Neural crest cell (in vitro differentiated cells): ENCODE results near the gene PCYT1B. TPM values are rescaled to one million over a fixed set of nuclear protein-coding genes. Genes with fewer than 3 reads are reported as not detected.

ENCODE experiments used
- DNase-seq: peaks from one replicate; pipeline ENCODE4 v3.0.0; 2021; ENCODE audit warnings: low read depth, mixed read lengths, low spot score
- H3K27ac Mint-ChIP-seq: one replicate; pipeline ENCODE4 v1.8.0; 2021; ENCODE audit warnings: mild to moderate bottlenecking, mixed read lengths; ENCODE audit not compliant: unreplicated experiment
- H3K27me3 Mint-ChIP-seq: 2 replicates; pipeline ENCODE4 v1.8.0; 2021; ENCODE audit warnings: low read depth, mild to moderate bottlenecking, mixed read lengths
- H3K36me3 Mint-ChIP-seq: 2 replicates; pipeline ENCODE4 v1.8.0; 2021; ENCODE audit warnings: low read depth, mild to moderate bottlenecking, mixed read lengths
- H3K4me1 Mint-ChIP-seq: 2 replicates; pipeline ENCODE4 v1.8.0; 2021; ENCODE audit warnings: mixed read lengths
- H3K4me3 Mint-ChIP-seq: one replicate; pipeline ENCODE4 v1.8.0; 2021; ENCODE audit warnings: mild to moderate bottlenecking, mixed read lengths
- H3K9me3 Mint-ChIP-seq: 2 replicates; pipeline ENCODE4 v1.8.0; 2021; ENCODE audit warnings: mixed read lengths
- total RNA-seq: library from RNA; stranded (reverse); gene quantifications from 2 replicates; pipeline ENCODE4 v1.2.1, GENCODE V29; 2021
- TF ChIP-seq, protein P1 (sequence below): fragments of 200-600 bp; sonication (generic); conservative IDR thresholded peaks from 2 replicates; pipeline ENCODE4 v1.5.0; 2021; ENCODE audit warnings: antibody characterized with exemption, mild to moderate bottlenecking

PCYT1B gene
- total RNA-seq, 1 donor from 2014 or later: 32.3 TPM

DNA sequence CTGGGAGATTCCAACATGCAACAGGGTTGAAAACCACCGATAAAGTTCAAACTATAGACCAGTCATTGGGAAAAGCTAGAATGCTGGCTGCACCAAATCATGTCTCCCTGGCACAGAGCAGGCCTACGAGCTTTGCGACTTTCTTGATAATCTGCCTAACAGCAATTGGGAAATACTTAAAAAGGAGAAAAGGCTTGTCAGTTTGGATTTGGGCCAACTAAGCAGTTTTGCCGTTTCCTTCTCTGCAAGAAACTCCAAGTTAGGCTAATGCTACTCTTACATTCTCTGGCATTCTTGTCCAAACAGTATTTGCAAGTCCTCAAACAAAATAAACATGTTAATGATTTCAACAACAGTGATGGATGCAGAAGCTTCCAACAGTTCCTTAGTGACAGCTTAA lies 94.1 kb downstream of the PCYT1B start:
- DNase-seq: no peak
- peaks cover 28% of the 10 kb centered on the region for H3K4me1 Mint-ChIP-seq
- H3K9me3 Mint-ChIP-seq: peaks cover 5% of the 10 kb centered on the region
- no peaks in the 10 kb centered on the region for H3K36me3 Mint-ChIP-seq
- TF ChIP-seq, protein P1, sequence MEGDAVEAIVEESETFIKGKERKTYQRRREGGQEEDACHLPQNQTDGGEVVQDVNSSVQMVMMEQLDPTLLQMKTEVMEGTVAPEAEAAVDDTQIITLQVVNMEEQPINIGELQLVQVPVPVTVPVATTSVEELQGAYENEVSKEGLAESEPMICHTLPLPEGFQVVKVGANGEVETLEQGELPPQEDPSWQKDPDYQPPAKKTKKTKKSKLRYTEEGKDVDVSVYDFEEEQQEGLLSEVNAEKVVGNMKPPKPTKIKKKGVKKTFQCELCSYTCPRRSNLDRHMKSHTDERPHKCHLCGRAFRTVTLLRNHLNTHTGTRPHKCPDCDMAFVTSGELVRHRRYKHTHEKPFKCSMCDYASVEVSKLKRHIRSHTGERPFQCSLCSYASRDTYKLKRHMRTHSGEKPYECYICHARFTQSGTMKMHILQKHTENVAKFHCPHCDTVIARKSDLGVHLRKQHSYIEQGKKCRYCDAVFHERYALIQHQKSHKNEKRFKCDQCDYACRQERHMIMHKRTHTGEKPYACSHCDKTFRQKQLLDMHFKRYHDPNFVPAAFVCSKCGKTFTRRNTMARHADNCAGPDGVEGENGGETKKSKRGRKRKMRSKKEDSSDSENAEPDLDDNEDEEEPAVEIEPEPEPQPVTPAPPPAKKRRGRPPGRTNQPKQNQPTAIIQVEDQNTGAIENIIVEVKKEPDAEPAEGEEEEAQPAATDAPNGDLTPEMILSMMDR: no peak
- H3K4me3 Mint-ChIP-seq: no peak overlapping the region
- no peak overlapping the region for H3K27ac Mint-ChIP-seq
- no peaks in the 10 kb centered on the region for H3K27me3 Mint-ChIP-seq

DNA sequence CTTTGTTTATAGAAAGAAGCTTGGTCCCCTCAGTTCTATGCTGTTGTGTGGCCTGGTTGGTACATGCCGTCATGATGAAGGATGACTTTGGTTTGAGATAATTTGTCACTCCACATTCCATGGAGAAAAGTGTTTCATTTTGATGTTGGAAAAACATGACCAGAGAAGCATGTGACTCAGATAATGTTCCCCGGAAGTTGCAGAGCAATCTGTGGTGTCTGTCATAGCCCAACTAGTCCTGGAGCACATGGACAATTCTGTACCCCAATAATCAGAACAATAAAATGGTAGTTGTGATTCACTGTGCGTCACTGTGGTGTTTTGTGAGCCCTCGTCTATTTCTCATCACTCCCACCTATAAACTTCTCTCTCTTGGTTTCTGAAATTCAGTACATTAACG lies 97.0 kb downstream of the PCYT1B start:
- H3K4me1 Mint-ChIP-seq: peaks cover 28% of the 10 kb centered on the region
- no peaks in the 10 kb centered on the region for H3K36me3 Mint-ChIP-seq
- TF ChIP-seq, protein P1: no peak

DNA sequence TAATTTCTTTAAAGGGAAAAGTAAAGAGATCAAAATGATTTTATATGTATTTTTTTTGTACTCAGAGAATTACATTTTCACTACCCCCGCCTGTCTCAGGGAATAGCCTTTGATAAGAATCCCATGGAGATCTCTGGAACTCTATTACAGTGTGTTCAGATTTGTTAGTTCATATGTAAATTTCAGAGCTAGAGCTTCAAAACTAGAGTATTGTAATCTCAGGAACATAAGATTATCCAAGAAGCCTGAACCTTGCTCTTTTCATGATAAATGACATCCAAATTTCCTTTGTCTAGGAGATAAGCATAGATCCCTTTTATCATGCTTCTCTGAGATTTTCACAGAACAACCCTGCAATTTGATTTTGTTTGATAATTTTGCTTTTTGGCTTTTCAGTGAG lies 99.2 kb downstream of the PCYT1B start:
- TF ChIP-seq, protein P1: no peak
- H3K27me3 Mint-ChIP-seq: no peaks in the 10 kb centered on the region
- no peaks in the 10 kb centered on the region for H3K36me3 Mint-ChIP-seq
- no peak overlapping the region for H3K4me3 Mint-ChIP-seq
- DNase-seq: no peak
- no peak overlapping the region for H3K27ac Mint-ChIP-seq
- H3K4me1 Mint-ChIP-seq: peaks cover 19% of the 10 kb centered on the region
- peaks cover 2% of the 10 kb centered on the region for H3K9me3 Mint-ChIP-seq

More for the DNA sequence above, 97.0 kb downstream of the PCYT1B start:
- peaks cover 2% of the 10 kb centered on the region for H3K9me3 Mint-ChIP-seq
- no peak overlapping the region for H3K4me3 Mint-ChIP-seq
- no peak for DNase-seq
- no peaks in the 10 kb centered on the region for H3K27me3 Mint-ChIP-seq
- no peak overlapping the region for H3K27ac Mint-ChIP-seq

DNA sequence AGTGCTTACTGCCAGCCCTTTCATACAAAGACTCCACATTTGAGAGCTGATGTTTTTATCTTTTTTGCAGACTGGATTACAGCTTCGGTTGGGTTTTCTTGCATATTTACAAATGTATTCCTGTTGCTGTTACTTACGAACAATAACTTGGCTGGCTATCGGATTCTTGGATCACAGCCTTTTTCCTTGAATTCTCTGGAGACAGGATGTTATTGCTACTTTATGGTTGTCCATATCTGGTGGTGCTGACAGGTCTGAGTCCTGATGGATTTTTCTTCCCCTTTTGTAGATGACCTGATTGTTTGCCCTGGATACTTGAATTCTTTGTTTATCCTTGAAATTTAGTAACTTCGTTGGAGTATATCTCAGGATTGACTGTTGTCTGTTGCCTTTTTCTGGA lies 104.4 kb downstream of the PCYT1B start:
- Mint-ChIP-seq H3K36me3 (peaks cover 2% of the 10 kb centered on the region), H3K4me3 (no peak overlapping the region), H3K27me3 (no peaks in the 10 kb centered on the region), H3K9me3 (no peaks in the 10 kb centered on the region), H3K4me1 (no peaks in the 10 kb centered on the region), H3K27ac (no peak overlapping the region)
- no peak for DNase-seq
- TF ChIP-seq, protein P1: no peak

DNA sequence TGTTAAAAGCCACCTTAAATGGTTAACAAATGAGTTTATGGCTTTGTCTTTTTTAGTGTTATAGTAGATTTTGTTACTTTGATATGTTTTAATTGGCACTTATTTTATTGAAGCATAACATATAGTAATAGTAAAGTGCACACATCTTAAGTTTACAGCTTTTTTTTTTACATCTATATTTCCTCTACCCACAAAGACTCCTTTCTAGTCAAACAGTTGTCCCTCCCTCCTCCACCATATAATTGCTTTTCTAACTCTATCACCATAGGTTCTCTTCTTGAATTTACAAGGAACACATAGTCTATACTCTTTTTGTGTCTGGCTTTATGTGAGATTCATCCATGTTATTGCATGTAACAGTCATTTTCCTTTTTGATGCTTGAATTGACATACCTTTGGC lies 110.6 kb downstream of the PCYT1B start:
- H3K27ac Mint-ChIP-seq: no peak overlapping the region
- no peaks in the 10 kb centered on the region for H3K27me3 Mint-ChIP-seq
- H3K9me3 Mint-ChIP-seq: peaks cover 3% of the 10 kb centered on the region
- DNase-seq: no peak
- H3K36me3 Mint-ChIP-seq: peaks cover 14% of the 10 kb centered on the region
- H3K4me3 Mint-ChIP-seq: no peak overlapping the region
- no peaks in the 10 kb centered on the region for H3K4me1 Mint-ChIP-seq
- TF ChIP-seq, protein P1: no peak

DNA sequence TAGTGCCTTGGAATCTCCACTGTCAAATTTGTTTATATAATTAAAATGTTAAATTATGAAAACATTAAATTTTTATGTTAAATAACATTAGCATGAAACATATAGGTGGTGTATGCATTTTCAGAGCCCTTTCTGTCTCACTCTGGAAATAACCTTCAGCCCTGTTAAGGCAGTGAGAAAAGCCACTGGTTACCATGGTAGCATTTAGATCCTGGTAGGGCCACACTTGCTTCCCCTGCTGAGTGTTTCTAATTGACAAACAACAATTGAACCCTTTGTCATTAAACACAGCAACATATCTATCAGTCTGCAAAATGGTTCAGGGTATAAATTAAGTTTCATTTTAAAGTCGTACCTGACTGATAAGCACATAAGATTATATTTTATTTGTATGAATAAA lies 118.5 kb downstream of the PCYT1B start:
- Mint-ChIP-seq H3K4me3 (no peak overlapping the region), H3K4me1 (peaks cover 44% of the 10 kb centered on the region), H3K27me3 (no peaks in the 10 kb centered on the region), H3K36me3 (peaks cover 9% of the 10 kb centered on the region), H3K27ac (no peak overlapping the region), H3K9me3 (no peaks in the 10 kb centered on the region)
- TF ChIP-seq, protein P1: no peak
- no peak for DNase-seq
